Right lobe of liver (tissue), 6 donors: Measurements from ENCODE around the gene MIPEP. TPM values are rescaled to one million over a fixed set of nuclear protein-coding genes. Genes with fewer than 3 reads are reported as not detected.

Experiments
- ATAC-seq, 4 donors: fragments of 200-7000 bp; cut with Tn5 transposase; one replicate each; pipeline ENCODE4 v1.9.1; 2020; ENCODE audit warnings: mild to moderate bottlenecking in 4 of 4, moderate library complexity in 4 of 4
- DNase-seq, 3 donors: peaks; one replicate each; pipeline ENCODE4 v3.0.0-alpha.2; 2020
- H3K27ac ChIP-seq, 3 donors: fragments of 200-600 bp; one replicate each; pipeline ENCODE4 v1.8.0; 2022
- H3K27me3 ChIP-seq, 2 donors: fragments of 200-600 bp; one replicate each; pipeline ENCODE4 v1.8.0; 2022
- H3K36me3 ChIP-seq, 4 donors: fragments of 200-600 bp; sonication (generic) in 1 of 4; one replicate each; pipeline versions ENCODE4 v1.5.1 to v1.8.0; 2017 to 2022; ENCODE audit warnings: control low read depth in 1 of 4
- H3K4me1 ChIP-seq, 4 donors: fragments of 200-600 bp; sonication (generic) in 1 of 4; one replicate each; pipeline versions ENCODE4 v1.5.1 to v1.8.0; 2017 to 2022; ENCODE audit warnings: control low read depth in 1 of 4
- H3K4me3 ChIP-seq, 3 donors: fragments of 200-600 bp; one replicate each; pipeline ENCODE4 v1.8.0; 2022
- H3K9me3 ChIP-seq, 4 donors: fragments of 200-600 bp; sonication (generic) in 1 of 4; one replicate each; pipeline versions ENCODE4 v1.5.1 to v1.8.0; 2017 to 2022; ENCODE audit warnings: control low read depth in 1 of 4
- CTCF ChIP-seq, 4 donors: fragments of 200-600 bp in 3 of 4; fragments of 450-650 bp in 1 of 4; IDR thresholded peaks; one replicate each; pipeline versions ENCODE4 v1.5.1 to v1.8.0; 2016 to 2022; ENCODE audit warnings: antibody characterized with exemption in 4 of 4, mild to moderate bottlenecking in 2 of 4
- POLR2A ChIP-seq: fragments of 450-650 bp; IDR thresholded peaks from one replicate; pipeline ENCODE4 v1.6.1; 2017; ENCODE audit warnings: antibody characterized with exemption, mild to moderate bottlenecking
- WGBS: methylation state at CpG from one replicate; pipeline ENCODE4 v1.1.6; 2018; ENCODE audit warnings: low coverage, low lambda C conversion rate; ENCODE audit not compliant: insufficient coverage; ENCODE audit errors: missing lambda C conversion rate; 5-methylcytosine and 5-hydroxymethylcytosine counted together
- intact Hi-C, 2 donors: fragments of 100-400 bp; cut with DNase I; formaldehyde crosslinking; loops; one replicate each; pipeline versions ENCODE4 v1.11.2 to v1.14.1; 2022
- total RNA-seq, 6 experiments: library from RNA; depleted of rRNA in 2 of 6; stranded (reverse); fragments of >200 nt in 2 of 6; fragmentation: NEBNext Ultra II Directional in 3 of 6; extraction: Animal tissue kit (Norgen Biotek cat#: 25700) in 3 of 6; gene quantifications; one replicate each; pipeline versions ENCODE4 v1.1.0 to v1.2.4, GENCODE V29; 2016 to 2023
- donor health status: DM: no; HTN: yes; CAD: no.
- donor health status: DM: no; HTN: no; CAD: no.
- donor health status: DM: no; HTN: no; CAD: no.
- donor health status: DM: no; HTN: yes; CAD: no.
- donor health status: DM: no; HTN: yes; CAD: no.

The MIPEP gene
- total RNA-seq, 6 experiments from 2014 or later = 8.2 to 15.2 (median 11.8) TPM

- Histone ChIP-seq H3K4me3 (no peak overlapping the region), H3K9me3 (no peaks in the 10 kb centered on the region), H3K4me1 (no peaks in the 10 kb centered on the region), H3K27me3 (no peaks in the 10 kb centered on the region), H3K27ac (no peak overlapping the region), H3K36me3 (no peaks in the 10 kb centered on the region)
- intact Hi-C loops = no loop called here
- TF ChIP-seq CTCF (IDR thresholded peaks at IDR 0.05) (no peak), POLR2A (no peak)
- ATAC-seq (no peak), DNase-seq (no peak)
- 85% methylated on average over 4 of the region's 5 CpGs for WGBS
These were observed 152.7 kb downstream of the MIPEP start for GRCh38 chr13:23736541-23736940.

GRCh38 chr13:23735329-23735728 is 153.9 kb downstream of the MIPEP start:
- H3K36me3 ChIP-seq = no peaks in the 10 kb centered on the region
- no peak overlapping the region for H3K4me3 ChIP-seq
- 58% methylated on average over 2 of the region's 2 CpGs for WGBS
- H3K4me1 ChIP-seq = no peaks in the 10 kb centered on the region
- TF ChIP-seq CTCF (IDR thresholded peaks at IDR 0.05) (no peak), POLR2A (no peak)
- no peaks in the 10 kb centered on the region for H3K9me3 ChIP-seq
- H3K27ac ChIP-seq = no peak overlapping the region
- H3K27me3 ChIP-seq = no peaks in the 10 kb centered on the region
- no peak for ATAC-seq
- intact Hi-C loops = no loop called here
- no peak for DNase-seq

GRCh38 chr13:23731709-23732108 is 157.5 kb downstream of the MIPEP start:
- 92% methylated on average over 1 of the region's 3 CpGs for WGBS

GRCh38 chr13:23730251-23730650 is 158.9 kb downstream of the MIPEP start:
- intact Hi-C loops = no loop called here
- Histone ChIP-seq H3K4me1 (no peaks in the 10 kb centered on the region), H3K9me3 (no peaks in the 10 kb centered on the region), H3K27ac (no peak overlapping the region), H3K36me3 (no peaks in the 10 kb centered on the region), H3K4me3 (no peak overlapping the region), H3K27me3 (no peaks in the 10 kb centered on the region)
- DNase-seq = no peak
- 87% methylated on average over 6 of the region's 6 CpGs for WGBS
- no peak for ATAC-seq
- TF ChIP-seq POLR2A = no peak
- no peak for TF ChIP-seq CTCF (IDR thresholded peaks at IDR 0.05)

More at GRCh38 chr13:23731709-23732108, 157.5 kb downstream of the MIPEP start:
- intact Hi-C loops = no loop called here
- DNase-seq (no peak), ATAC-seq (no peak)
- Histone ChIP-seq H3K36me3 (no peaks in the 10 kb centered on the region), H3K4me3 (no peak overlapping the region), H3K9me3 (no peaks in the 10 kb centered on the region), H3K27me3 (no peaks in the 10 kb centered on the region), H3K4me1 (no peaks in the 10 kb centered on the region), H3K27ac (no peak overlapping the region)
- no peak for TF ChIP-seq CTCF (IDR thresholded peaks at IDR 0.05)
- TF ChIP-seq POLR2A = no peak

- H3K4me3 ChIP-seq = no peak overlapping the region
- ATAC-seq (no peak), DNase-seq (no peak)
- TF ChIP-seq CTCF (IDR thresholded peaks at IDR 0.05) = no peak
- TF ChIP-seq POLR2A = no peak
- H3K9me3 ChIP-seq = no peaks in the 10 kb centered on the region
- no peaks in the 10 kb centered on the region for H3K36me3 ChIP-seq
- no peaks in the 10 kb centered on the region for H3K4me1 ChIP-seq
- H3K27ac ChIP-seq = no peak overlapping the region
- intact Hi-C loops = no loop called here
- H3K27me3 ChIP-seq = no peaks in the 10 kb centered on the region
These were observed 159.7 kb downstream of the MIPEP start for GRCh38 chr13:23729531-23729930.
